Measurements from ENCODE around the gene CFAP221.

Gene CFAP221

GRCh38 chr2:119694470-119694844, 150.2 kb downstream of the CFAP221 start:
- in situ Hi-C loops (cut with HindIII; ENCODE audit: low sequenced_read_pairs), result loop anchor here (5.0 kb wide), 1 partner anchor 48 kb away; no protein-coding TSS in a partner anchor

DNA sequence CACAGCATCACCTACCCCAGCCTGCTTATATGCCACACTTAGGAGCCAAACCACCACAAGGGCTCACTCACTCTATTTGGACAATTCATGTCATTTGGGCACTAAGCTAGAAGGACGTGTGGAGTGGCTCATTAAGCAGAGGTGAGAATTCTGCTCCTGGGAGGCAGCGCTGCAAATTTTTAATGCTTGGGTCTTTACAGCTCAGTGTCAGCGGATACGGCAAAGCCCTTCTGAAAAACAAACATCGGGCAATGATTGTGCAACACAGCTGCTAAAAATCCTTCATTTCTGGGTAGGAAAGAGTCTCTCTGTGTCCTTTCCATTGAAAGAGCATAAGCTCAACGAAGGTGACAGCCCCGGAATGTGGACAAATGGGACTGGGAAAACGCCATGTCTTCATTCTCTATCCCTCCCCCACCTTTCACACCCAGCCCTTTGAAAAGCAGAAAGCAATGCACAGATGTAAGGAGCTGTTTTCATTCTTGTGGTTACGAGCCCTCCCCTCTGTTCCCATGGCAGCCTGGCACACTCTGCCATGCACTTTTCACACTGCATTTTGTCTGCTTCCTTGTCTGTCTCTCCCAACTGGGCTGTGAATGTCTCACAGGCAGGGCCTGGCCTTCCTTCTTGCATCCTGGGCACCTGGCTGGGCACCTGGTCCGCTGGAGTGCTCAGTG, 150.7 kb downstream of the CFAP221 start:
- in situ Hi-C loops (cut with HindIII; ENCODE audit: low sequenced_read_pairs), result loop anchor here (5.0 kb wide), 1 partner anchor 47 kb away; no protein-coding TSS in a partner anchor

GRCh38 chr2:119696005-119696404, 151.8 kb downstream of the CFAP221 start:
- in situ Hi-C loops (cut with HindIII; ENCODE audit: low sequenced_read_pairs), result no loop called here

DNA sequence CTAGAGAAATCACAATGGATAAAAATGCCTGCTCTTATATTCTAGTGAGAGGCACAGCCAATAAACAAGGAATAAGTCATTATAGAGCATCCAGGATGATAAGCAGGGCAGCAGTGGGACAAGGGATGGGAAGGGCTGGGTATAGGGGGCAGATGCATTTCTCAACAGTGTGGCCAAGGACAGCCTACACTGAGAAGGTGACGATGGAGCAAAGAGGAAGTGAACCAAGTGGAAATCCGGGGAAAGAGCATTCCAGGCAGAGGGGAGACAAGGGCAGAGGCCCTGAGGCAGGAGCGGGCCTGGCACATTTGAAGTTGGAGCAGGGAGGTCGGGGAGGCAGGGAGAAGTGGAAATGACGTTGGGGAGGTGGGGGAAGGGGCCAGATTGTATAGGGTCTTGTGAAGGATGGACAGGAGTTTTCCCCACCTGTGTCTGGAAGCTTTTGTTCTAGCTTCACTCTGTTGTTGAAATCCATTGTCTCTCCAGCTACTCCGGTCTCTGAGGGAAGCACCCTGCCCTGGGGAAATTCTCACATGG, 152.3 kb downstream of the CFAP221 start:
- in situ Hi-C loops (cut with HindIII; ENCODE audit: low sequenced_read_pairs), result no loop called here

DNA sequence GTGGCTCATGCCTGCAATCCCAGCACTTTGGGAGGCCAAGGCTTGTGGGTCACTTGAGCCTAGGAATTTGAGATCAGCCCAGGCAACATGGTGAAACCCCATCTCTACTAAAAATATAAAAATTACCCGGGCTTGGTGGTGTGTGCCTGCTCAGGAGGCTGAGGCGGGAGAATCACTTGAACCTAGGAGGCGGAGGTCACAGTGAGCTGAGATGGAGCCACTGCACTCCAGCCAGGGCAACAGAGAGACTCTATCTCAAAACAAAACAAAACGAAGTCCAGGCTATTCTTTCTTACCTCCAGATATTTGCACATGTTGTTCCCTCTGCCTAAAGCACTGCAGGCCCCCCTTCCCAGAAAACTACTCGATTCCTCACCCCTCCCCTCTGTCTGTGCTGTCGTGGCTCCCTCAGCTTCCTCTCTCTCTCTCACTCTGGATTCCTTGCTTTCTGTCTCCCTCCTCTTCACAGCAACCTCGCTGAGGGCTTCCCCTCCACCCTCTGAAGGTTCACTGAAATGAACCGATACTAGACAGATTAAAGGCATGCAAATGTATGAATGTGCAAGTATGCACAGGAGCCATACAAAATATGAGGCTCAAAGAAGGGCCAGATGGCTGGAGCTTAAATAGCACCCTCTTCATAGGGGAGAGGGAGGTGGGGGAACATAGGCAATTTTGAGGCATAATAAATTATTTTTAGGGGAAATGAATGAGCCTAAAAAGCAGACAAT, 153.2 kb downstream of the CFAP221 start:
- in situ Hi-C loops (cut with HindIII; ENCODE audit: low sequenced_read_pairs), result no loop called here

DNA sequence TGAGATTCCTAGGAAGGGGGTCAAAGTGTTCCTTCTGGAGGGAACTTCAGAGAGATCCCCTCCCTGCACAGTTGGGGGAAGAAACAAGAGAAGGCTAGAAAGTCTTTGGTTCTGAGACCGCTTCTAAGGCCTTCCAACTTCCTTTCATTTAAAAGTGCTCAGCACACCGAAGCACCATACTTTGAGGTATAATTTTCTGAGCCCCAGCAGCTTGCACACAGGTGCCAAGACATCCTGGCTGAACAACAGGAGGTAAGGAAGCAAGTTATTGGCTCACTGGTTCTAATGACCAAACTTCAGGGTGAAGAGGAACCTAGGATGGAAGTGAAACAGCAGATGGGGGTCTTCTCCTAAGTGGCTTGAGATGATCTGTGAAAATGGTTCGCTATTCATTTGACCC, 154.0 kb downstream of the CFAP221 start:
- in situ Hi-C loops (cut with HindIII; ENCODE audit: low sequenced_read_pairs), result no loop called here

- in situ Hi-C loops (cut with HindIII; ENCODE audit: low sequenced_read_pairs), result no loop called here
Measured at GRCh38 chr2:119699016-119699606, 154.9 kb downstream of the CFAP221 start.

- in situ Hi-C loops (cut with HindIII; ENCODE audit: low sequenced_read_pairs), result no loop called here
Measured at GRCh38 chr2:119700866-119701265, 156.6 kb downstream of the CFAP221 start.

- in situ Hi-C loops (cut with HindIII; ENCODE audit: low sequenced_read_pairs), result no loop called here
Measured at GRCh38 chr2:119701352-119701751, 157.1 kb downstream of the CFAP221 start.

GRCh38 chr2:119702203-119702917, 158.1 kb downstream of the CFAP221 start:
- in situ Hi-C loops (cut with HindIII; ENCODE audit: low sequenced_read_pairs), result no loop called here

- in situ Hi-C loops (cut with HindIII; ENCODE audit: low sequenced_read_pairs), result no loop called here
Measured at GRCh38 chr2:119702918-119703401, 158.7 kb downstream of the CFAP221 start.

GRCh38 chr2:119703526-119703925, 159.3 kb downstream of the CFAP221 start:
- in situ Hi-C loops (cut with HindIII; ENCODE audit: low sequenced_read_pairs), result no loop called here

- in situ Hi-C loops (cut with HindIII; ENCODE audit: low sequenced_read_pairs), result no loop called here
Measured at GRCh38 chr2:119704670-119705120, 160.4 kb downstream of the CFAP221 start.

GRCh38 chr2:119706221-119706620, 162.0 kb downstream of the CFAP221 start:
- in situ Hi-C loops (cut with HindIII; ENCODE audit: low sequenced_read_pairs), result no loop called here
